A673 (cell line): ENCODE results near the gene KDM8. TPM values are rescaled to one million over a fixed set of nuclear protein-coding genes. Genes with fewer than 3 reads are reported as not detected.
A peak's percentile ranks its signal among the peaks of the same experiment; 100 is the strongest.

Experiments
- BruUV-seq: library from RNA; stranded (reverse); fragments of 400-500 nt; replicated peaks from 2 replicates; lab custom pipeline; 2021; lab: Mats Ljungman, UMichigan
- CTCF ChIA-PET: fragments of 300-600 bp; sonication (Branson Sonifier 250); formaldehyde crosslinking; loops from one replicate; lab custom pipeline; 2022; ENCODE audit warnings: antibody characterized with exemption; lab: Charles Lee
- POLR2A ChIA-PET: fragments of 300-600 bp; sonication (Branson Sonifier 250); formaldehyde crosslinking; loops from one replicate; lab custom pipeline; 2022; ENCODE audit warnings: antibody characterized with exemption; ENCODE audit not compliant: low non-redundant PET; lab: Charles Lee
- DNase-seq: peaks from one replicate; pipeline ENCODE4 v3.0.0-alpha.2; 2015; ENCODE audit warnings: low spot score
- H3K27ac ChIP-seq: fragments of 200-600 bp; sonication (generic); 2 replicates; pipeline ENCODE4 v1.5.1; 2016; ENCODE audit warnings: mixed run types, low read depth, mild to moderate bottlenecking, mixed read lengths, antibody characterized with exemption, low read length; ENCODE audit not compliant: poor library complexity, severe bottlenecking
- H3K27me3 ChIP-seq: fragments of 200-600 bp; sonication (generic); replicated peaks from 2 replicates; pipeline ENCODE4 v1.6.1; 2017; ENCODE audit warnings: mixed run types, low read depth, mild to moderate bottlenecking, mixed read lengths, antibody characterized with exemption, low read length; ENCODE audit not compliant: insufficient read depth, poor library complexity
- H3K36me3 ChIP-seq: fragments of 200-600 bp; sonication (generic); 2 replicates; pipeline ENCODE4 v1.6.1; 2016; ENCODE audit warnings: mixed run types, mild to moderate bottlenecking, mixed read lengths, antibody characterized with exemption, low read length; ENCODE audit not compliant: insufficient read depth, poor library complexity, severe bottlenecking
- H3K4me1 ChIP-seq: fragments of 200-600 bp; sonication (generic); 2 replicates; pipeline ENCODE4 v1.6.1; 2017; ENCODE audit warnings: mixed run types, mild to moderate bottlenecking, mixed read lengths, antibody characterized with exemption, low read length; ENCODE audit not compliant: insufficient read depth, poor library complexity, severe bottlenecking
- H3K4me3 ChIP-seq: fragments of 200-600 bp; sonication (generic); 2 replicates; pipeline ENCODE4 v1.5.1; 2016; ENCODE audit warnings: low read depth, mixed run types, mild to moderate bottlenecking, mixed read lengths, low read length; ENCODE audit not compliant: poor library complexity, severe bottlenecking
- H3K9me3 ChIP-seq: fragments of 200-600 bp; sonication (generic); 2 replicates; pipeline ENCODE4 v1.6.1; 2016; ENCODE audit warnings: mixed run types, low read depth, mild to moderate bottlenecking, mixed read lengths, antibody characterized with exemption, low read length; ENCODE audit not compliant: poor library complexity, severe bottlenecking
- EZH2 ChIP-seq: fragments of 200-600 bp; sonication (generic); IDR thresholded peaks from 2 replicates; pipeline ENCODE4 v1.6.1; 2017; ENCODE audit warnings: borderline replicate concordance, low read depth, mild to moderate bottlenecking, mixed read lengths, antibody characterized with exemption, low read length; ENCODE audit not compliant: poor library complexity, severe bottlenecking
- intact Hi-C: fragments of 100-400 bp; cut with micrococcal nuclease; formaldehyde crosslinking; loops from one replicate; pipeline ENCODE4 v1.10.0; 2022; ENCODE audit not compliant: unreplicated experiment
- total RNA-seq: library from RNA; stranded (reverse); gene quantifications from 2 replicates; pipeline ENCODE4 v1.2.3, GENCODE V29; 2021
- TF ChIP-seq, protein P1 (sequence below): fragments of 300-800, 200-600 bp; sonication (generic); conservative IDR thresholded peaks from 2 replicates; pipeline ENCODE4 v1.5.1; 2017; ENCODE audit warnings: low read depth, mild to moderate bottlenecking, antibody characterized with exemption, low read length, moderate library complexity, mixed read lengths

The KDM8 gene
- total RNA-seq, 1 experiment from 2014 or later: 8.8 TPM

DNA sequence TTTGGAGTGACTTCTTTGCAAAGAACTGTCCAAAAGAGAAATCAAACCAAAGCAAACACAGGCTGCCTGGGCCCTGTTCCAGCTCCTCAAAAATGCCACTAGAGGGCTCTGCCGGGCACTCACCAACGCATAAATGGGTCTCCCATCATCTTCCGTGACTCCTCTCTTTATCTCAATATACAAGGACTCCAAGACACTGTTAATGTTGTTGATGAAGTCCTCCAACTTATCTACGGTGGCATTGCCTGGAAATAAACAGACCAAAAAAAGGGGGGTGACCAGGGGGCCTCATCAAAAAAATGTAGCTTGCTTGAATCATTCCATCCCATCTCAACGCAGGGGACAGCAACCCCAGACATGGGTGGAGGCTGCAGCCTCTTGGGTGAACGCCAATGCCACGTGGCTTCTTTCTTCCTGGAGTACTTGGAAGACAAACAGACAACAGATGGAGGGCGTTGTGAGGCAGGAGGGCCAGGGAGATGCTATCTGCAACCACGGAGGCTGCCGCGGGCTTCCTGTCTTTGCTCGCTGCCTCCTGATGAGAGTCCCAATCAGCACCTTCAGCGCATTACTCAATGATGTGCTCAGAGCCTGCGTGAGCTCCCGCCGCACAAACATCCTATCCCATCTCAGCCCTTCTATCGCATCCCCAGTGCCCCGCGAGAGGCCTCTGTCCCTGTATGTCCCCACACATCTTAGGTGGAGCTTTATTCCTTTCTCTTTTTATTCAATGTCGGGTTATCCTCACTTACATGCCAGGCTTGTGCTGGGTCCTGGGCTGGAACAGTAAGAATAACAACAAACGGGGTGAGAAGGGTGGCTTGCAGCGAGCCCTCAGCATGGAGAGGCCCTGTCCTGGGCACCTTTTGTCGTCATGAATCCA lies 32.0 kb downstream of the KDM8 start:
- no peaks in the 10 kb centered on the region for H3K36me3 ChIP-seq
- no peak overlapping the region for H3K4me3 ChIP-seq
- TF ChIP-seq EZH2: no peak
- TF ChIP-seq, protein P1, sequence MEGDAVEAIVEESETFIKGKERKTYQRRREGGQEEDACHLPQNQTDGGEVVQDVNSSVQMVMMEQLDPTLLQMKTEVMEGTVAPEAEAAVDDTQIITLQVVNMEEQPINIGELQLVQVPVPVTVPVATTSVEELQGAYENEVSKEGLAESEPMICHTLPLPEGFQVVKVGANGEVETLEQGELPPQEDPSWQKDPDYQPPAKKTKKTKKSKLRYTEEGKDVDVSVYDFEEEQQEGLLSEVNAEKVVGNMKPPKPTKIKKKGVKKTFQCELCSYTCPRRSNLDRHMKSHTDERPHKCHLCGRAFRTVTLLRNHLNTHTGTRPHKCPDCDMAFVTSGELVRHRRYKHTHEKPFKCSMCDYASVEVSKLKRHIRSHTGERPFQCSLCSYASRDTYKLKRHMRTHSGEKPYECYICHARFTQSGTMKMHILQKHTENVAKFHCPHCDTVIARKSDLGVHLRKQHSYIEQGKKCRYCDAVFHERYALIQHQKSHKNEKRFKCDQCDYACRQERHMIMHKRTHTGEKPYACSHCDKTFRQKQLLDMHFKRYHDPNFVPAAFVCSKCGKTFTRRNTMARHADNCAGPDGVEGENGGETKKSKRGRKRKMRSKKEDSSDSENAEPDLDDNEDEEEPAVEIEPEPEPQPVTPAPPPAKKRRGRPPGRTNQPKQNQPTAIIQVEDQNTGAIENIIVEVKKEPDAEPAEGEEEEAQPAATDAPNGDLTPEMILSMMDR: peak; percentile 96
- ChIA-PET POLR2A (no interaction called here), CTCF (interaction anchor here (0.5 to 2.2 kb wide), 5 partner anchors 32 to 140 kb away, joined by 3 to 39 read pairs (median 8); partner anchors contain the start of gene KDM8)
- DNase-seq: peak; percentile 87
- peak overlapping the region; percentile 32 for H3K27ac ChIP-seq
- no peaks in the 10 kb centered on the region for H3K9me3 ChIP-seq
- intact Hi-C loops: no loop called here
- BruUV-seq: no TSS peak
- H3K27me3 ChIP-seq: no peaks in the 10 kb centered on the region
- peaks cover 21% of the 10 kb centered on the region for H3K4me1 ChIP-seq

DNA sequence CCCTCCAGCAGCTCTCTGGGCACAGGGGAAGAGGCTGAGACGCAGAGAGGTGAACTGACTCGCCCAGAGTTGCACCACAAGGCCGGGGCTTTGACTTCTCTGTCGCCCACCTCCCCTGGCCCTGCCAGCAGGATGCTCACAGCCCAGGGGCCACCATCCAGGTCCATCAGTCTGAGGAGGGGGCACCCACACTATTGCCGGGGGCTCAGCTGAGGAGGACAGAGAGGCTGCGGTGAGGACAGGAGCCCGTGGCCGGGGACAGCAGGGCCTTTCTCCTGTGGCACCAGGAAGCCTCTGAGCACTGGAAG lies 32.6 kb downstream of the KDM8 start:
- intact Hi-C loops: no loop called here
- Histone ChIP-seq H3K4me3 (no peak overlapping the region), H3K4me1 (peaks cover 21% of the 10 kb centered on the region), H3K27me3 (no peaks in the 10 kb centered on the region), H3K27ac (peak overlapping the region; percentile 32), H3K9me3 (no peaks in the 10 kb centered on the region), H3K36me3 (no peaks in the 10 kb centered on the region)
- no peak for DNase-seq
- ChIA-PET POLR2A (no interaction called here), CTCF (interaction anchor here (2.2 kb wide), 1 partner anchor 132 kb away, joined by 39 read pairs; no protein-coding TSS in a partner anchor)
- TF ChIP-seq, protein P1: no peak
- no peak for TF ChIP-seq EZH2
- no TSS peak for BruUV-seq

DNA sequence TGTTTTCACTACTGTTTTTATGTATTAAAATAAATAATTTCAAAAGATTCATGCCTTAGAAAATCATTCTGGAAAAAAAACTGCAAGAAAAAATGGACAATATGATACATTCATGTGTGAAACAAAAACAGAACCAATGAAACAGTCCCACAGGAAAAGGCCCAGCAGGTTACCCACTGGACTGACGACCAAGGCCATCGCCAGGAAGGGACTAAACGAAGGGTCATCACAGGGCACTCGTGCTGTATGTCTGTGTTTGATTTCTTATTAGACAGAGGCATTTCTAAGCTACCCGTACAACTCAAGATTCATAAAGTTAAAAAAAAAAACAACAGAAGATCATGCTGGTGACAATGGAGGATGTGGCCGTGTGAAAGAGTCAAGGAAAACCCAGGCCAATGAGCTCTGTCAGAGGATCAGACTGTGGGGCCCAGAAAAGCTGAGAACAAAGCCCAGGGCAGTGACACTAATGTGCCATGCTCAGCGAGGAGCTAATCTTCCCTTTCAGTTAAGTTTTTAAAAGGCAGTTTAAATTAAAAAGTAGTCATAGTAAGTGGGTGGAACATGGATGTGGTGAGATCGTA lies 33.4 kb downstream of the KDM8 start:
- TF ChIP-seq EZH2: no peak
- TF ChIP-seq, protein P1: no peak
- H3K4me1 ChIP-seq: peaks cover 21% of the 10 kb centered on the region
- H3K36me3 ChIP-seq: no peaks in the 10 kb centered on the region
- peak overlapping the region; percentile 37 for H3K27ac ChIP-seq
- ChIA-PET POLR2A (no interaction called here), CTCF (interaction anchor here (1.1 kb wide), 1 partner anchor 131 kb away, joined by 12 read pairs; no protein-coding TSS in a partner anchor)
- DNase-seq: no peak
- H3K4me3 ChIP-seq: no peak overlapping the region
- BruUV-seq: no TSS peak
- H3K27me3 ChIP-seq: no peaks in the 10 kb centered on the region
- intact Hi-C loops: no loop called here
- no peaks in the 10 kb centered on the region for H3K9me3 ChIP-seq
